ENCODE measurements around the gene BMP8A. TPM values are rescaled to one million over a fixed set of nuclear protein-coding genes. Genes with fewer than 3 reads are reported as not detected.
A peak's percentile ranks its signal among the peaks of the same experiment; 100 is the strongest.
"Not testable (repeated sequence)": the region's sequence is repeated elsewhere in the genome, so short reads cannot be mapped to it uniquely, and the experiment has no call there.

BMP8A gene
- total RNA-seq, 1 donor from 2014 or later, result not detected

DNA sequence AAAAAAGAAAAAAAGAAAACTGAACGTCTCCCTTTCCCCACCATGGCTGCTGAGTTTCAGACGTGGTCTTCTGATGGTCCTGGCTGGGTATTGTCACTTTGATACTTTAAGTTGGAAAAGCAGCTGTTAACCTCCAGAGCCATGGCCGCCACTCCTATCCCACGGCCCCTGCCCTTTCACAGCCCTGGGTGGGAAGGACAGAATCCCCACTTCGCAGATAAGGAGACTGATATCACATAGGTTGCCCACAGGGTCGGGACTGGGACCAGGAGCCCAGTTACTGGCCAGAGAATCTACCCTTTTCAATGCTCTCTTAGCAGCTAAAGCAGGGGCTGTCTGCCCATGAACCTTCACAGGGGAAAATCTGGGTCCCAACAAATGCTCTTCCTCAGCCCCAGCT, 16.8 kb downstream of the BMP8A start:
- H3K4me3 Mint-ChIP-seq (ENCODE audit: unreplicated experiment), result no peak overlapping the region

DNA sequence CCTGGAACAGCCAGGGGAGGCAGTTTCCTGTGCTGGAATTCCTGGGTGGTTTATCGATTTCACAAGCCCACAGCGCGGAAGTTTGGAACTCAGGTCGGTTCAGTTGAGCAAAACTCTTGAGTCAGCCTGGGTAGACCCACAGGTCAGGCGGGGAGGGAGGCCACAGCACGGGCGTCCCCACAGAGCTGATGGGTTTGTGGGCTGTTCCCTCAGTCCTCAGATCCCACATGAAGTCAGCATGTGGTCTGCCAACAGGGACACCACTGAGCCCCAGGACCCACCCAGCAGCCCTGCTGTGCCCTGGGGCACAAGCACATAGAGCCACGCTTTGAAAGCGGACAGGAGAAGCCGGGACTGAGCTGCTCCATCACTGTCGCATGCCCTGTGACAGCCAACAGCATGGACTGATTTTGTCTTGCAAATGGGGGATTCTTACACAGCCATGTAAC, 17.4 kb downstream of the BMP8A start:
- Mint-ChIP-seq H3K27ac (ENCODE audit: unreplicated experiment) (no peak overlapping the region), H3K36me3 (ENCODE audit: low read depth, unreplicated experiment) (no peaks in the 10 kb centered on the region), H3K9me3 (ENCODE audit: unreplicated experiment) (no peaks in the 10 kb centered on the region), H3K4me1 (ENCODE audit: unreplicated experiment) (peaks cover 26% of the 10 kb centered on the region), H3K27me3 (ENCODE audit: unreplicated experiment) (peaks cover 4% of the 10 kb centered on the region), H3K4me3 (ENCODE audit: unreplicated experiment) (no peak overlapping the region)
- TF ChIP-seq CTCF (IDR thresholded peaks at IDR 0.05; ENCODE audit: unreplicated experiment), result no peak
- no peak for DNase-seq (ENCODE audit: low spot score)

More for the DNA sequence above, 16.8 kb downstream of the BMP8A start:
- H3K36me3 Mint-ChIP-seq (ENCODE audit: low read depth, unreplicated experiment), result no peaks in the 10 kb centered on the region
- peaks cover 26% of the 10 kb centered on the region for H3K4me1 Mint-ChIP-seq (ENCODE audit: unreplicated experiment)
- peaks cover 4% of the 10 kb centered on the region for H3K27me3 Mint-ChIP-seq (ENCODE audit: unreplicated experiment)
- TF ChIP-seq CTCF (IDR thresholded peaks at IDR 0.05; ENCODE audit: unreplicated experiment), result no peak
- no peak for DNase-seq (ENCODE audit: low spot score)
- no peaks in the 10 kb centered on the region for H3K9me3 Mint-ChIP-seq (ENCODE audit: unreplicated experiment)
- peak overlapping the region; percentile 36 for H3K27ac Mint-ChIP-seq (ENCODE audit: unreplicated experiment)

DNA sequence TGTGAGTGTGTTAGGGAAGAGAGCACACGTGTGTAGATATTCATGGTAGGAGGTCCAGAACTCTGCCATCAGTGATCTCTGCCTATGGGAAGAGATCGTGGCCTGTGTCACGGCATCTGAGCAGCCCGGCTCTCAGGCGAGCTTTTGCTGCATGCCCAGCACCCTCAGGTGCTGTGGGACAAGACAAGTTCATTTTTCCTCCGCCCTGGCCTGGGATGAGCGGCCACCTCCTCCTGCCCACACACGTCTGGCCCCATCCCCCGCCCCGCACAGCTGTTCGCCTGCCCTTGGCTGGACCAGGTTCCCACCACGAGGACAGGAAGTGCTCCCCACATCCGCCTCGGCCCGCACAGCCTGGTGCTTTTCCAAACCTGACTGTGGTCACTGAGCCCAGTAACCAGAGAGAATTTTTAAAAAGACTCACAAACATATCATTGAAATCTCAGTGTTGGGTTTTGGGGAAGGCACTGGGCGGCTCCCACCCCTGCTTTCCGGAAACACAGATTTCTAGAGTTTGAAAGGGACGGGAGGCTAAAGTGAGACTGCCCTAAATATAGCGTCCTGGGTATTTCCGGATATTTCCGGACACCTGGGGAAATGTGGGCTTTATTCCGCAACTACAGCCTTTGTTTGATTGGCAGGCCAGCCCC, 18.0 kb downstream of the BMP8A start:
- H3K4me3 Mint-ChIP-seq (ENCODE audit: unreplicated experiment), result no peak overlapping the region
- H3K4me1 Mint-ChIP-seq (ENCODE audit: unreplicated experiment), result peaks cover 26% of the 10 kb centered on the region
- no peaks in the 10 kb centered on the region for H3K36me3 Mint-ChIP-seq (ENCODE audit: low read depth, unreplicated experiment)
- peaks cover 4% of the 10 kb centered on the region for H3K27me3 Mint-ChIP-seq (ENCODE audit: unreplicated experiment)
- no peak for DNase-seq (ENCODE audit: low spot score)
- no peaks in the 10 kb centered on the region for H3K9me3 Mint-ChIP-seq (ENCODE audit: unreplicated experiment)
- no peak for TF ChIP-seq CTCF (IDR thresholded peaks at IDR 0.05; ENCODE audit: unreplicated experiment)
- peak overlapping the region; percentile 36 for H3K27ac Mint-ChIP-seq (ENCODE audit: unreplicated experiment)

DNA sequence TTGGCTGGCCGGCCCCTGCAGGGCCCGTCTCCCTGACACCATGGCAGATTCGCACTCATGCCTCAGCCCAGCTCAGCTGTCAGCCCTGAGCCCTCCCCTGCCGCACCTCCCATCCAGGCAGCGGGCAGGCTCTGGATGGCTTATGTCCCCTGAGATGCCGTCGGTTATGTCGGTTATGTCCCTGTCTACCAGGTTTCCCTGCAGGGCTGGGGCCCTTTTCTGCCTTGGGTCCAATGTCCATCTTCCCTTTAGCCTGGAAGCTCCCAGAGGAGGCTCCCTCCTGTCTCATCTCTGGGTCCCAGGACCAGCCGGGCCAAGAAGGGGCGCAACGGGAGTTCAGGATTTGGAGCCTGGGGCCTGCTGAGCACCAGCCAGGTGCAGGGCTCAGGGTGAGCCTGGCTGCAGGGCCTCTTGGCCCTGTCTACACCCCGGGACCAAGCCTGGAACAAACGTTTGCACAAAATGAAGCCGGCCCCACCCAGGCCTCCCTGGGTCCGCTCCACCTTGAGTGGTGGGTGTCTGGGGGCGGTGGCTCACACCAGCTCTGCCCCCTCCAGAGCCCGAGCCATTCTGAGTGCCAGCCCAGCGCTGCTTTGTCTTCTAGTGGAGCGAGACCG, 19.2 kb downstream of the BMP8A start:
- peaks cover 26% of the 10 kb centered on the region for H3K4me1 Mint-ChIP-seq (ENCODE audit: unreplicated experiment)

GRCh38 chr1:39511477-39511876, 20.0 kb downstream of the BMP8A start:
- not testable (repeated sequence) for H3K36me3 Mint-ChIP-seq (ENCODE audit: low read depth, unreplicated experiment); H3K4me3 Mint-ChIP-seq (ENCODE audit: unreplicated experiment); DNase-seq (ENCODE audit: low spot score); H3K27me3 Mint-ChIP-seq (ENCODE audit: unreplicated experiment); H3K27ac Mint-ChIP-seq (ENCODE audit: unreplicated experiment); H3K9me3 Mint-ChIP-seq (ENCODE audit: unreplicated experiment)
- peaks cover 25% of the 10 kb centered on the region for H3K4me1 Mint-ChIP-seq (ENCODE audit: unreplicated experiment)

More for the DNA sequence above, 19.2 kb downstream of the BMP8A start:
- not testable (repeated sequence) for H3K4me3 Mint-ChIP-seq (ENCODE audit: unreplicated experiment); H3K27me3 Mint-ChIP-seq (ENCODE audit: unreplicated experiment); H3K27ac Mint-ChIP-seq (ENCODE audit: unreplicated experiment); DNase-seq (ENCODE audit: low spot score); H3K36me3 Mint-ChIP-seq (ENCODE audit: low read depth, unreplicated experiment); H3K9me3 Mint-ChIP-seq (ENCODE audit: unreplicated experiment)

DNA sequence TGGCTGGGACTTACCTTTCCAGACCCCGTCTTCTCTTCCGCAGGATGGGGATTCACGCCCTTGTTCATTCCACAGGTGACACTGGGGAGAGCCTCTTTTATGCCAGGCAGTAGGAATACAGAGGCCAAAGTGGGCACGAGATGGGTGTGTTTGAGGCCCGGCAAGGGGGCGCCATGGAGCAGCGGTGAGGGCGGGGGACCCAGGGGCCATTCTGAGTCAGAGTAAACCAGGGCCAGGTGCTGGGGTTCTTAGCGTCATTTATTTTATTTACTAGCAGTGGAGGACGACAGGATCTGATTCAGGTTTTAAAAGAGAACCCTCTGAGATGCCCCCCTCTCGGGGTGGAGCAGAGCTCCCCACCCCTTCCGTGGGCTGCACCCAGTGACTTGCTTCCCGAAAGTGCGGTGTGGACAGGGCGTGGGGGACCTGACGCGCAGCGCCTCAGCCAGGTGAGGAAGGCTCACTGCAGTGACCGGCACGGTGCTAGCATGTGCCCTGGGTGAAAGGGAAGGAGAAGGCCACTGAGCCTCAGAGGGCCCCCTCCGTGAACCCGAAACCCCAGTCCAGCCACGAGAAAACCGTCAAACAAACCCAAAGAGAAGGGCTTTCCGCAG, 20.9 kb downstream of the BMP8A start:
- H3K36me3 Mint-ChIP-seq (ENCODE audit: low read depth, unreplicated experiment); H3K27me3 Mint-ChIP-seq (ENCODE audit: unreplicated experiment); H3K27ac Mint-ChIP-seq (ENCODE audit: unreplicated experiment); DNase-seq (ENCODE audit: low spot score); H3K9me3 Mint-ChIP-seq (ENCODE audit: unreplicated experiment); H3K4me3 Mint-ChIP-seq (ENCODE audit: unreplicated experiment): not testable (repeated sequence)
- peaks cover 16% of the 10 kb centered on the region for H3K4me1 Mint-ChIP-seq (ENCODE audit: unreplicated experiment)

GRCh38 chr1:39514710-39515124, 23.3 kb downstream of the BMP8A start:
- H3K36me3 Mint-ChIP-seq (ENCODE audit: low read depth, unreplicated experiment); H3K9me3 Mint-ChIP-seq (ENCODE audit: unreplicated experiment); H3K27me3 Mint-ChIP-seq (ENCODE audit: unreplicated experiment); H3K4me1 Mint-ChIP-seq (ENCODE audit: unreplicated experiment); DNase-seq (ENCODE audit: low spot score); H3K27ac Mint-ChIP-seq (ENCODE audit: unreplicated experiment); H3K4me3 Mint-ChIP-seq (ENCODE audit: unreplicated experiment): not testable (repeated sequence)

- not testable (repeated sequence) for H3K27ac Mint-ChIP-seq (ENCODE audit: unreplicated experiment); H3K36me3 Mint-ChIP-seq (ENCODE audit: low read depth, unreplicated experiment); H3K4me1 Mint-ChIP-seq (ENCODE audit: unreplicated experiment); H3K27me3 Mint-ChIP-seq (ENCODE audit: unreplicated experiment); H3K9me3 Mint-ChIP-seq (ENCODE audit: unreplicated experiment); DNase-seq (ENCODE audit: low spot score); H3K4me3 Mint-ChIP-seq (ENCODE audit: unreplicated experiment)
Measured at GRCh38 chr1:39515131-39516086, 24.0 kb downstream of the BMP8A start.

Measured in endothelial cell (in vitro differentiated cells).